ENCODE results near the gene NANOS3. TPM values are rescaled to one million over a fixed set of nuclear protein-coding genes. Genes with fewer than 3 reads are reported as not detected.

Gene NANOS3
- total RNA-seq, 3 donors from 2014 or later: not detected

- intact Hi-C loops (cut with DNase I; ENCODE audit: low total_unique reads): no loop called here
- H3K36me3 ChIP-seq: peaks cover 7% of the 10 kb centered on the region
- H3K27ac ChIP-seq: no peak overlapping the region
- no peak for TF ChIP-seq CTCF (IDR thresholded peaks at IDR 0.05)
- no peak for TF ChIP-seq POLR2AphosphoS5 (IDR thresholded peaks at IDR 0.05)
- TF ChIP-seq POLR2A (IDR thresholded peaks at IDR 0.05): no peak
- no peak for DNase-seq (ENCODE audit: low spot score in 2 of 2)
- H3K4me3 ChIP-seq: no peak overlapping the region
- no peaks in the 10 kb centered on the region for H3K27me3 ChIP-seq
- H3K9me3 ChIP-seq: peaks cover 0 to 6% of the 10 kb centered on the region in 2 donors
- no peaks in the 10 kb centered on the region for H3K4me1 ChIP-seq
These were observed 46.5 kb downstream of the NANOS3 start for GRCh38 chr19:13923194-13923987.

- Histone ChIP-seq H3K4me1 (no peaks in the 10 kb centered on the region), H3K27ac (no peak overlapping the region), H3K9me3 (peaks cover 0 to under 1% of the 10 kb centered on the region in 2 donors), H3K36me3 (no peaks in the 10 kb centered on the region), H3K27me3 (no peaks in the 10 kb centered on the region), H3K4me3 (no peak overlapping the region)
- intact Hi-C loops (cut with DNase I; ENCODE audit: low total_unique reads): no loop called here
- DNase-seq (ENCODE audit: low spot score in 2 of 2): no peak
- no peak for TF ChIP-seq CTCF (IDR thresholded peaks at IDR 0.05)
- no peak for TF ChIP-seq POLR2AphosphoS5 (IDR thresholded peaks at IDR 0.05)
- no peak for TF ChIP-seq POLR2A (IDR thresholded peaks at IDR 0.05)
These were observed 49.1 kb downstream of the NANOS3 start for GRCh38 chr19:13926010-13926409.

- Histone ChIP-seq H3K4me3 (no peak overlapping the region), H3K9me3 (no peaks in the 10 kb centered on the region), H3K36me3 (no peaks in the 10 kb centered on the region), H3K27me3 (no peaks in the 10 kb centered on the region), H3K4me1 (no peaks in the 10 kb centered on the region), H3K27ac (no peak overlapping the region)
- intact Hi-C loops (cut with DNase I; ENCODE audit: low total_unique reads): no loop called here
- DNase-seq (ENCODE audit: low spot score in 2 of 2): no peak
- TF ChIP-seq POLR2A (IDR thresholded peaks at IDR 0.05) (no peak), CTCF (IDR thresholded peaks at IDR 0.05) (no peak)
These were observed 49.8 kb downstream of the NANOS3 start for GRCh38 chr19:13926715-13927114.

GRCh38 chr19:13929340-13929739, 52.4 kb downstream of the NANOS3 start:
- Histone ChIP-seq H3K27ac (no peak overlapping the region), H3K27me3 (no peaks in the 10 kb centered on the region), H3K4me1 (no peaks in the 10 kb centered on the region), H3K4me3 (no peak overlapping the region), H3K9me3 (no peaks in the 10 kb centered on the region), H3K36me3 (no peaks in the 10 kb centered on the region)
- TF ChIP-seq POLR2A (IDR thresholded peaks at IDR 0.05) (no peak), POLR2AphosphoS5 (IDR thresholded peaks at IDR 0.05) (no peak), CTCF (IDR thresholded peaks at IDR 0.05) (no peak)
- intact Hi-C loops (cut with DNase I; ENCODE audit: low total_unique reads): no loop called here
- no peak for DNase-seq (ENCODE audit: low spot score in 2 of 2)

GRCh38 chr19:13929956-13930355, 53.0 kb downstream of the NANOS3 start:
- Histone ChIP-seq H3K4me3 (peak overlapping the region in 2 of 3 donors; percentile 35 to 47), H3K27ac (peak overlapping the region; percentile 19 to 36), H3K36me3 (no peaks in the 10 kb centered on the region), H3K27me3 (no peaks in the 10 kb centered on the region), H3K4me1 (no peaks in the 10 kb centered on the region), H3K9me3 (no peaks in the 10 kb centered on the region)
- DNase-seq (ENCODE audit: low spot score in 2 of 2): no peak
- TF ChIP-seq POLR2AphosphoS5 (IDR thresholded peaks at IDR 0.05): no peak
- intact Hi-C loops (cut with DNase I; ENCODE audit: low total_unique reads): no loop called here

Other genes with a start within 250 kb of the NANOS3 start
- gene MRI1, start 112.6 kb upstream of the NANOS3 start, total RNA-seq: 10 to 100 TPM; 45.9 to 72.4 (median 71.4) TPM
- gene C19orf53, start 102.7 kb upstream of the NANOS3 start, total RNA-seq: 100 to 1,000 TPM; 134 to 175 (median 137) TPM
- 1 to 10 TPM; 1.1 to 8.5 (median 6.9) TPM for gene ZSWIM4, start 81.7 kb upstream of the NANOS3 start, total RNA-seq
- gene BRME1, start 29.0 kb downstream of the NANOS3 start, total RNA-seq: 1 to 10 TPM; 1.3 to 6.3 (median 1.6) TPM
- gene CC2D1A, start 29.1 kb downstream of the NANOS3 start, total RNA-seq: 10 to 100 TPM; 16.6 to 50.1 (median 43.6) TPM
- 1 to 10 TPM in 2 of 3 donors, under 1 TPM in 1; 0.80 to 8.8 (median 2.3) TPM for gene PODNL1, start 61.3 kb downstream of the NANOS3 start, total RNA-seq
- 10 to 100 TPM; 13.4 to 22.7 (median 19.0) TPM for gene DCAF15, start 75.4 kb downstream of the NANOS3 start, total RNA-seq
- 1 to 10 TPM; 2.6 to 3.7 (median 3.6) TPM for gene RFX1, start 129.2 kb downstream of the NANOS3 start, total RNA-seq
- not detected for gene RLN3, start 151.0 kb downstream of the NANOS3 start, total RNA-seq
- gene IL27RA, start 154.6 kb downstream of the NANOS3 start, total RNA-seq: 10 to 100 TPM in 1 of 3 donors, 1 to 10 TPM in 2; 5.1 to 11.0 (median 5.2) TPM
- 1 to 10 TPM in 2 of 3 donors, not detected in 1; 2.5 to 3.9 TPM for gene PALM3, start 184.9 kb downstream of the NANOS3 start, total RNA-seq
- 1 to 10 TPM; 4.6 to 6.4 (median 5.0) TPM for gene MISP3, start 195.7 kb downstream of the NANOS3 start, total RNA-seq
- not detected for gene C19orf67, start 208.6 kb downstream of the NANOS3 start, total RNA-seq
- 10 to 100 TPM; 10.8 to 15.4 (median 14.2) TPM for gene SAMD1, start 213.6 kb downstream of the NANOS3 start, total RNA-seq
- 10 to 100 TPM; 27.2 to 44.8 (median 35.4) TPM for gene PRKACA, start 240.6 kb downstream of the NANOS3 start, total RNA-seq